Measurements from ENCODE around the gene GPAT2.

- TF ChIP-seq EZH2 (IDR thresholded peaks at IDR 0.05; ENCODE audit: borderline replicate concordance, low read length) (no peak), CTCF (IDR thresholded peaks at IDR 0.05; ENCODE audit: low read length) (no peak)
These were observed 46.3 kb upstream of the GPAT2 start for GRCh38 chr2:96081042-96081441.

Measured in OCI-LY1 (cell line).